OCI-LY1 (cell line): ENCODE results near the gene PARD3.

Experiments used
- H2AFZ ChIP-seq: fragments of 200-600 bp; sonication (generic), shearing (Covaris generic); 2 replicates; pipeline ENCODE4 v1.6.0; 2014; ENCODE audit warnings: antibody characterized with exemption, mild to moderate bottlenecking, low read length
- H3F3A ChIP-seq: fragments of 200-600 bp; sonication (generic), shearing (Covaris generic); 2 replicates; pipeline ENCODE4 v1.6.0; 2014; ENCODE audit warnings: mild to moderate bottlenecking, antibody characterized with exemption, low read length, moderate library complexity; ENCODE audit not compliant: insufficient read depth
- H3K27ac ChIP-seq: fragments of 200-600 bp; sonication (generic); 2 replicates; pipeline ENCODE4 v1.5.1; 2014; ENCODE audit warnings: low read length, mixed run types, mild to moderate bottlenecking, low read depth; ENCODE audit not compliant: poor library complexity, severe bottlenecking
- H3K27me3 ChIP-seq: fragments of 200-600 bp; sonication (generic); 2 replicates; pipeline ENCODE4 v1.6.0; 2014; ENCODE audit warnings: antibody characterized with exemption, mild to moderate bottlenecking, low read length, moderate library complexity; ENCODE audit not compliant: insufficient read depth
- H3K36me3 ChIP-seq: fragments of 200-600 bp; sonication (generic); 2 replicates; pipeline ENCODE4 v1.6.1; 2014; ENCODE audit warnings: mild to moderate bottlenecking, antibody characterized with exemption, low read length, moderate library complexity, mixed read lengths; ENCODE audit not compliant: insufficient read depth
- H3K4me1 ChIP-seq: fragments of 200-600 bp; sonication (generic); 2 replicates; pipeline ENCODE4 v1.5.1; 2014; ENCODE audit warnings: mild to moderate bottlenecking, low read length, moderate library complexity; ENCODE audit not compliant: insufficient read depth, severe bottlenecking
- H3K4me2 ChIP-seq: fragments of 200-600 bp; sonication (generic), shearing (Covaris generic); 2 replicates; pipeline ENCODE4 v1.6.1; 2014; ENCODE audit warnings: low read length
- H3K4me3 ChIP-seq: fragments of 200-600 bp; sonication (generic); 2 replicates; pipeline ENCODE4 v1.5.1; 2014; ENCODE audit warnings: low read length, low read depth, mild to moderate bottlenecking, mixed read lengths; ENCODE audit not compliant: poor library complexity, severe bottlenecking
- H3K79me2 ChIP-seq: fragments of 200-600 bp; shearing (Covaris generic); 2 replicates; pipeline ENCODE4 v1.6.1; 2016; ENCODE audit warnings: mixed run types, low read length, mixed read lengths; ENCODE audit not compliant: insufficient read depth
- H3K9ac ChIP-seq: fragments of 200-600 bp; sonication (generic), shearing (Covaris generic); 2 replicates; pipeline ENCODE4 v1.6.1; 2014; ENCODE audit warnings: mild to moderate bottlenecking, low read length, mixed read lengths
- H3K9me2 ChIP-seq: fragments of 200-600 bp; sonication (generic), shearing (Covaris generic); 2 replicates; pipeline ENCODE4 v1.6.1; 2014; ENCODE audit warnings: low read depth, mild to moderate bottlenecking, low read length, mixed read lengths
- H3K9me3 ChIP-seq: fragments of 200-600 bp; shearing (Covaris generic); 2 replicates; pipeline ENCODE4 v1.6.1; 2014; ENCODE audit warnings: low read length, mixed read lengths
- H4K20me1 ChIP-seq: fragments of 200-600 bp; sonication (generic), shearing (Covaris generic); 2 replicates; pipeline ENCODE4 v1.6.0; 2016; ENCODE audit warnings: mild to moderate bottlenecking, low read length; ENCODE audit not compliant: insufficient read depth
- CTCF ChIP-seq: fragments of 200-600 bp; sonication (generic), shearing (Covaris generic); IDR thresholded peaks from 2 replicates; pipeline ENCODE4 v1.5.1; 2017; ENCODE audit warnings: mild to moderate bottlenecking, antibody characterized with exemption, low read length, moderate library complexity, mixed read lengths
- EZH2 ChIP-seq: fragments of 200-600 bp; sonication (generic), shearing (Covaris generic); IDR thresholded peaks from 2 replicates; pipeline ENCODE4 v1.8.0; 2017; ENCODE audit warnings: borderline replicate concordance, mixed run types, mild to moderate bottlenecking, antibody characterized with exemption, low read length, moderate library complexity, mixed read lengths

The PARD3 gene

GRCh38 chr10:34653530-34653929, 161.6 kb downstream of the PARD3 start:
- H3K4me3 ChIP-seq, result no peak overlapping the region
- no peak overlapping the region for H3K27ac ChIP-seq
- no peaks in the 10 kb centered on the region for H3K79me2 ChIP-seq
- H4K20me1 ChIP-seq, result no peaks in the 10 kb centered on the region
- H3F3A ChIP-seq, result no peaks in the 10 kb centered on the region
- TF ChIP-seq EZH2, result no peak
- TF ChIP-seq CTCF, result no peak
- H3K9ac ChIP-seq, result no peak overlapping the region
- H3K9me3 ChIP-seq, result no peaks in the 10 kb centered on the region
- no peaks in the 10 kb centered on the region for H3K27me3 ChIP-seq
- no peak overlapping the region for H3K4me2 ChIP-seq
- no peaks in the 10 kb centered on the region for H3K9me2 ChIP-seq
- H2AFZ ChIP-seq, result no peak overlapping the region
- no peaks in the 10 kb centered on the region for H3K4me1 ChIP-seq
- no peaks in the 10 kb centered on the region for H3K36me3 ChIP-seq

GRCh38 chr10:34651416-34652195, 163.5 kb downstream of the PARD3 start:
- TF ChIP-seq CTCF (no peak), EZH2 (no peak)
- Histone ChIP-seq H3K4me2 (no peak overlapping the region), H3K4me1 (no peaks in the 10 kb centered on the region)

GRCh38 chr10:34650156-34650555, 164.9 kb downstream of the PARD3 start:
- Histone ChIP-seq H3K36me3 (no peaks in the 10 kb centered on the region), H3K27ac (no peak overlapping the region), H3K9me3 (no peaks in the 10 kb centered on the region), H2AFZ (no peak overlapping the region), H3K27me3 (no peaks in the 10 kb centered on the region), H3K4me3 (no peak overlapping the region), H3K4me1 (no peaks in the 10 kb centered on the region), H3K9me2 (no peaks in the 10 kb centered on the region), H3K4me2 (no peak overlapping the region), H4K20me1 (no peaks in the 10 kb centered on the region), H3F3A (no peaks in the 10 kb centered on the region), H3K79me2 (no peaks in the 10 kb centered on the region), H3K9ac (no peak overlapping the region)
- no peak for TF ChIP-seq EZH2
- TF ChIP-seq CTCF, result no peak

More at GRCh38 chr10:34651416-34652195, 163.5 kb downstream of the PARD3 start:
- Histone ChIP-seq H3K9me3 (no peaks in the 10 kb centered on the region), H3K27me3 (no peaks in the 10 kb centered on the region), H3K9me2 (no peaks in the 10 kb centered on the region), H3K36me3 (no peaks in the 10 kb centered on the region), H4K20me1 (no peaks in the 10 kb centered on the region), H3K4me3 (no peak overlapping the region), H3K79me2 (no peaks in the 10 kb centered on the region), H3K9ac (no peak overlapping the region), H3F3A (no peaks in the 10 kb centered on the region), H2AFZ (no peak overlapping the region), H3K27ac (no peak overlapping the region)
